Astrocyte of the cerebellum (primary cell): ENCODE data around the gene SERPINA9.

ENCODE experiments used
- DNase-seq: peaks from one replicate; pipeline ENCODE4 v3.0.0-alpha.2; 2011; ENCODE audit warnings: low read depth
- H3K4me3 ChIP-seq: 2 replicates; pipeline ENCODE4 v1.5.1; 2011; ENCODE audit warnings: mild to moderate bottlenecking, low read depth, low read length, moderate library complexity
- in situ Hi-C: cut with HindIII; loops from 2 replicates; pipeline ENCODE4 v1.10.0; 2017; ENCODE audit warnings: low sequenced_read_pairs
- TF ChIP-seq, protein P1 (sequence below): IDR thresholded peaks from 2 replicates; pipeline ENCODE4 v1.5.1; 2012; ENCODE audit warnings: low read length, low read depth, moderate library complexity, mild to moderate bottlenecking; ENCODE audit errors: missing control alignments

Gene SERPINA9

DNA sequence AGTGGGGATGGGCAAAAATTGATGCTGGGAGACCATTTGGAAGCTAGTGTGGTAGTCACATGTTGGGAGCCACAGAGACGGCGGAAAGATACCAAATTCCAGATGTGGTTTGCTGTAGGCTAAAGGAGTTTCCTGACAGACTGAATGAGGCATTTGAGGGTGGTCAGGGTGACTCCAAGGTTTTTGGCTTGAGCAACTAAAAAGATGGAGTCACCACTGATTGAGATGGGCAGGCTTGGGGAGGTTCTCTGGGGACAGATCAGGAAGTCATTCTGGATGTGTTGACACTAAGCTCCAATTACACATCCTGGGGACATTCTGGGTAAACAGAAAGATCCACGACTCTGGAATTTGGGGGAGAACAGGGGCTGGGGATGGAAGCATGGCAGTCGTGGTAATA, 15.5 kb upstream of the SERPINA9 start:
- in situ Hi-C loops = no loop called here
- DNase-seq = no peak
- no peak overlapping the region for H3K4me3 ChIP-seq
- TF ChIP-seq, protein P1, sequence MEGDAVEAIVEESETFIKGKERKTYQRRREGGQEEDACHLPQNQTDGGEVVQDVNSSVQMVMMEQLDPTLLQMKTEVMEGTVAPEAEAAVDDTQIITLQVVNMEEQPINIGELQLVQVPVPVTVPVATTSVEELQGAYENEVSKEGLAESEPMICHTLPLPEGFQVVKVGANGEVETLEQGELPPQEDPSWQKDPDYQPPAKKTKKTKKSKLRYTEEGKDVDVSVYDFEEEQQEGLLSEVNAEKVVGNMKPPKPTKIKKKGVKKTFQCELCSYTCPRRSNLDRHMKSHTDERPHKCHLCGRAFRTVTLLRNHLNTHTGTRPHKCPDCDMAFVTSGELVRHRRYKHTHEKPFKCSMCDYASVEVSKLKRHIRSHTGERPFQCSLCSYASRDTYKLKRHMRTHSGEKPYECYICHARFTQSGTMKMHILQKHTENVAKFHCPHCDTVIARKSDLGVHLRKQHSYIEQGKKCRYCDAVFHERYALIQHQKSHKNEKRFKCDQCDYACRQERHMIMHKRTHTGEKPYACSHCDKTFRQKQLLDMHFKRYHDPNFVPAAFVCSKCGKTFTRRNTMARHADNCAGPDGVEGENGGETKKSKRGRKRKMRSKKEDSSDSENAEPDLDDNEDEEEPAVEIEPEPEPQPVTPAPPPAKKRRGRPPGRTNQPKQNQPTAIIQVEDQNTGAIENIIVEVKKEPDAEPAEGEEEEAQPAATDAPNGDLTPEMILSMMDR = no peak

DNA sequence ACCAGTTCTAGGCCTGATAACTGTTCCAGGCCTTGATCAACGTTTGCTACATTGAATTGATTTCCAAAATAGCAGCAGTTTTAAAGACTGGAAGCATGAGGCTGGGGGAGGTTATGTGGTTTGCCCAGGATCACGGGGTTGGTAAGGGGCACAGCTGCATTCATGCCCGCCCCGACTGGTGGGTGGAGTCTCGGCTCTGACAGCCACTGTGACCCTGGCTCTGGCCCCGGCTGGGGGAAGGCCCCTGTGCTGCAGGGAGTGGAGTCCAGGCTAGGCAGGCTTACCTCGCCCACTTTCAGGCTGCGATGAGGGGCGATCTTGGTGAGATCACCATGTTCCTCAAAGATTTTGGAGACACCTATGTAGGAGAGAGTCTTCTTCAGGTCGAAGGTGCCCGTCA, 13.3 kb upstream of the SERPINA9 start:
- TF ChIP-seq, protein P1 = no peak
- H3K4me3 ChIP-seq = no peak overlapping the region
- DNase-seq = no peak
- in situ Hi-C loops = no loop called here

DNA sequence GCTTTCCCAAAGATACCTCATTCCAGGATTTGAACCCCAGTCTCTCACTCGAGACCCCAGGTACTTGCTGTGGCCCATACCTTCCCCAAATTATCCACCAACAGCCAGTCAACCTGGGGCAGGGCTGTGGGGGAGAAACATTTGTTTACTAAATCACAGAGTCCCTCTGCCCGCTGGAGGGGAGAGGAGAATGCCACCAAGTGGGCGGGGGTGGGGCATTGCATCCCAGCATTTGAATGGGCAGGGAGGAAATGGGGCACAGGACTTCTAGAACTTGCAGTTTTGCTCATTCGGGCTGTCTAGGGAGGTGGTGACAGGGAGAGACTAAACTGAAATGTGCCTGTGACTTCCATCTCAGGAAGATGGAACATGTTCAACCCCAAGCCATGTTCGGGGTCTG, 10.9 kb upstream of the SERPINA9 start:
- H3K4me3 ChIP-seq = no peak overlapping the region
- TF ChIP-seq, protein P1 = no peak
- in situ Hi-C loops = no loop called here
- DNase-seq = no peak

DNA sequence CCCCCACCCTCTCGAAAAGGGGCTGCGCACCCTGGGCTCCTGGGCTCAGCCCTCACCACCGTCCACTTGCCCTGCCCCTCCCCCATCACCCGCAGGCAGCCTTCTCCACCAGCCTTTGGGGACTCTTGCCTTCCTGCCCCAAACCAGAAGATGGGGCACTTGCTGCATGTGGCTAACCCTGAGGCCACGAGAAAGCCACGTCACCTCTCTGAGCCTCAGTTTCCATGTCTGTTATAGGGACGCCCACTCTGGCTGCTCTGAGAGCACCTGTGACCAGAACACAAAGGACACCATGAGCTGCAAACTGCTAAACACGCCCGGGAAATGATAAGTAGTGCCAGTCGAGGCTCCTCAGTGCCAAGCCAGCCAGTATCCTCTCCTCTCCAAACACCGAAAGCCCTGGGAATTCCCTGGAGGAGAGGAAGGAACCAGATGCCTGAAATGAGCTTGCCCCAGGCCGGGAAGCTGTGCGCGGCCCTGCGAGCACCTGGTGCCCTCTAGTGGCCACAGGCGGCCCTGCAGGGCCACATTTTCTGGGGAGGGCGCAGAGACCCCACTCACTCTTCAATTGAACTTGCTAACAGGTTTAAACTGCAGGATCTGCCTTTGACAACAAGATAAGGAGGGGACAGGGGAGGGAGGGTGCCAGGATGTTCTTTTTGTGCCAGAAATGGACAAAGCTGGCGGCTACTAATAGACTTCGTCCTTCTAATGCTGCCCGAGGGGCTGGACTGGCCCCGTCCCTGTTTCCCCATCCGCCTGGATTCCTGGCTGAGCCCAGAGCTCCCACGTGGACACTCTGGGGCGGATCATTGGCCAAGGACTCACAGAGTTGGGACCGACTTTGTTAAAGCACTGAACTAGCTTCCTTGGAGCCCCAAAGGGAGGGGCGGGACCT, 10.2 kb upstream of the SERPINA9 start:
- peak overlapping the region; percentile 18 for H3K4me3 ChIP-seq
- in situ Hi-C loops = no loop called here
- TF ChIP-seq, protein P1 = peak; percentile 100
- DNase-seq = peak; percentile 16

DNA sequence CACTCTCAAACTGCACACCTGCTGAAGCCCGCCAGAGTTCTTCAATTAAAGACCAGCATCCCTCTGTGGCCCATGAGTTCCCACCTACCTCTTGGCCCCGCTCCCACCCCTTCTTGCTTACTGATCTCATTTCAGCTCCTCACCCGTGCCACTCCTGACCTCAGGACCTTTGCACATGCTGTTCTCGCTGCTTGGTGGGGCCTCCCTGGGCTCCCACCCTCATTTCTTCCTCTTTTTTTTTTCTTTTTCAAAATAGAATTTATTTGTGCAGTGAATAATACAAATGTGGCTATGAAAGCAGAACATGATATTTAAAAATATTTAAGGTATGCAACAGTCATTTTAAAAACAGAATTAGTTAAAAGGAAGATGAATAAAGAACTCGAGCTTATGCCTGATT, 8.5 kb upstream of the SERPINA9 start:
- TF ChIP-seq, protein P1 = no peak
- DNase-seq = no peak
- no peak overlapping the region for H3K4me3 ChIP-seq
- in situ Hi-C loops = no loop called here

DNA sequence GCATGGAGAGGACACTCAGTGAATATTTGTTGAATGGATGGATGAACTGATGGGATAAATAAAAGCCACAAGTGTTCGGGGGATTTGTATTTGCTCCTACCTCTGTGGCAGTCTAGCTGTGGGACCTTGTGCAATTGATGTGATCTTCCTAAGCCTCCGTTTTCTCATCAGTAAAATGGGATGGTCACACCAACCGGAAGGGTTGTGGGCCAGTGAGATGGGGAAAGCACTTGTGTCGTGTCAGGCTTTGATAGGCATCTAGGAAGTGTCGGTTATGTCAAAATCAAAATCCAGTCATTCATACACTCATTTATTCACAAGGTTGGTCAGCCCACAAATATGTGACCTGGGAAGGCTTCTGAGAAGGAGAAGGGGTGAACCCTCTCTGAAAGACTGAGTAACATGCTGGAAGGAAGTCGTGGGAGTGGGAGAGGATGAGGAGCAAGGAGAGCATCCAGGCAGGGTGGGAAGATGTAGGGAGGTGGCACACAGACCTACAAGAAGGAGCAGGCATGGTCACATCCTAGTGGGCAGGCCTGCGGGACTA, 7.8 kb upstream of the SERPINA9 start:
- DNase-seq = no peak
- in situ Hi-C loops = no loop called here
- TF ChIP-seq, protein P1 = no peak
- no peak overlapping the region for H3K4me3 ChIP-seq
